ENCODE measurements around the gene POR.
"Not testable (repeated sequence)": the region's sequence is repeated elsewhere in the genome, so short reads cannot be mapped to it uniquely, and the experiment has no call there.

Gene POR

GRCh38 chr7:75887669-75888369 is 27.1 kb upstream of the POR start:
- DNase-seq: no peak

DNA sequence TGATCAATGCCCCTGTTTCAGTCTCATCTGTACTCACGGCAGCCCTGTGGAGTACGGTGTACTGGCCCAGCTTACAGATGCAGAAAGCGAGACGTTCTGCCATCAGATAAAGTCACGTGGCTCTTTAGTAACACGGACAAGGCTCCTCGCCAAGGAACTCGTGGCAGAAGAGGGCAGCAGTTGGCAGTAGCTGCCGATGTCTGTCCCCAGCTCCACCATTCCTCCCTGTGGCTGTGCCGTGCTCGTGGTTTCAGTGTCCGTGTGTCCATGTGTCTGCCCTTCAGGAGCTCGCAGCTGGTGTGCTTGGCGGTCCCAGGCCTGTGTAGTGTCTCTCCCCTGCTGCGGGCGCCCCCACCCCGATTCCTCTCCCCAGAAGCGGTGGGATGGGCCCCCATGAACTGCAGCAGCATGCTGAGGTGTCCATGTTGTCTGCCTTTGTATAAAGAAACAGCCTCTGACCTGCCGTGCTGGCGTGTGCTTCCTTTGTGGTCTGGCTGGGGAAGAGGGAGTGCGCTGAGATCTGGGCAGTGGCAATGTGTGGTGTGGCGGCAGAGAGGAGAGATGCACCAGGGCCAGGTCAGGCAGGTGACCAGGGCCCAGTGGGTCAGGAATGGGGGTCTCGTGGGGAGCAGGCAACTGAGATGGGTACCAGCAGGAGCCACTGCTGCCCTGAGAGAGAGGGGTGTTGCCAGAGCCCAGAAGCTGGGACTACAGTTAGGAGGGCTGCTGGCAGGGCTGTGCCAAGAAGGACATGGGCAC is 26.3 kb upstream of the POR start:
- no peak for DNase-seq

GRCh38 chr7:75889223-75889825 is 25.6 kb upstream of the POR start:
- no peak for DNase-seq

GRCh38 chr7:75889826-75890225 is 25.1 kb upstream of the POR start:
- no peak for DNase-seq

DNA sequence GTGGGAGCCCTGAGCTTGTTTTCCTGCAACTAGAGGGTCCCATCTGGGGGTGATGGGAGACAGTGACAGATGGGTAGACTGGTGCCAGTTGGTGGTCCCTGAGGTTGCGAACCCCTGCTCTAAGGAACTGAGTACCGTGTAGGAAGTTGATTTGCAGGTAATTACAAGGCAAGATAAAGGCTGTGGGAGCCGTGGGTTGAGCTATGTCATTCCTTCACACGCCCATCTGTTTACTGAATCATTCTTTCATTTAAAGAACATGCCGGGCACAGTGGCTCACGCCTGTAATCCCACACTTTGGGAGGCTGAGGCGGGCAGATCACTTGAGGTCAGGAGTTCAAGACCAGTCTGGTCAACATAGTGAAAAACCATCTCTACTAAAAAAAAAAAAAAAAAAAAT is 23.7 kb upstream of the POR start:
- not testable (repeated sequence) for DNase-seq

DNA sequence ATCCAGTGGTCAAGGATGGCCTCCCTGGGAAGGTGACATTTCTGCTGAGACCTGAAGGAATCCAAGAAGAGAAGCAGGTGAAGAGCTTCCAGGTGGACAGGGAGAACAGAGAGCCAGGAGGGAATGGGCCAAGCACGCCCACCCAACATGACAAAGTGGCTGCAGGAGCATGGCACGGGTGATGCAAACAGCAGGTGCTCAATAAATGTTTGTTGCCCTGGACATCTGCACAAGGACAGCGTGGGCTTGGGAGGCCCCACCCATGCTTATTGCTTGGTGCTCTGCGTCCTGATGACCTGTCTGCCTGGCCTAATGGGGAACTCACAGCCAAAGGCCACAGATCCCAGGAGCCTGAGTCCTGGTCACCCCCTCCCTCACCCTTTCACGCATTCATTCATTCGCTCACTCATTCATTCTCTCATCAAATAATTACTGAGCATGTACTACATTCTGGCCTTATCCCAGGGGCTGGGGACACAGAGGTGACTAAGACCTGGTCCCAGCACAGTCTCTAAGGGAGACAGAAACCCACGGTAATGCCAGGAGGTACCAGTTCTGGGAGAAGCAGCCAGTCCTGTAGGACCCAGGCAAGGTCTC is 23.0 kb upstream of the POR start:
- no peak for DNase-seq

DNA sequence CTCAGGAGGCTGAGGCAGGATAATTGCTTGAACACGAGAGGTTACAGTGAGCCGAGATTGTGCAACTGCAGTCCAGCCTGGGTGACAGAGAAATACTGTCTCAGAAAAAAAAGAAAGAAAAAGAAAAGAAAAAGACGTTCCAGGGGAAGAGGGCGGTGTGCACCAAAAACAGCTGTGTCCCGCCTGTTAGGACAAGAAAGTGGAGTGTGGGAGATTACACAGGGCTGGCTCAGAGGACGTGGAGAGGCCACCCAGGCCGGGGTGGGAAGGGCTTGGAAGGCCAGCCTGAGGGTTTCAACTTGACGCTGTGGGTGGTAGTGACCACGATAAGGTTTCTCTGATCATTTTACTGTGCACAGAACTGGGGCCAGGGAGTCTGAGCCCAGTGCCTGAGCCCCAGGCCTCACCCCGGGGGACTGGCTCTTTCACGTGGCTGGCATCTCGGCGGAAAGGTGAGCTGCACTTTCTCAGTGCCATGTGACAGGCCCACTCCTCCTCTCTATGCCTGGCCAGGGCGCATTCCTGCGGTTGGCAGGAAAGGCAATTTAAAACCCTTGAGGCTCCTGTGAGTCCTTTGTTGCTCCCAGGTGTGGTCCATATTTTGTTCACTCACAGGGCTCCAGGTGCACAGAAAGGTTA is 22.2 kb upstream of the POR start:
- no peak for DNase-seq

GRCh38 chr7:75896803-75897327 is 18.1 kb upstream of the POR start:
- DNase-seq: no peak

DNA sequence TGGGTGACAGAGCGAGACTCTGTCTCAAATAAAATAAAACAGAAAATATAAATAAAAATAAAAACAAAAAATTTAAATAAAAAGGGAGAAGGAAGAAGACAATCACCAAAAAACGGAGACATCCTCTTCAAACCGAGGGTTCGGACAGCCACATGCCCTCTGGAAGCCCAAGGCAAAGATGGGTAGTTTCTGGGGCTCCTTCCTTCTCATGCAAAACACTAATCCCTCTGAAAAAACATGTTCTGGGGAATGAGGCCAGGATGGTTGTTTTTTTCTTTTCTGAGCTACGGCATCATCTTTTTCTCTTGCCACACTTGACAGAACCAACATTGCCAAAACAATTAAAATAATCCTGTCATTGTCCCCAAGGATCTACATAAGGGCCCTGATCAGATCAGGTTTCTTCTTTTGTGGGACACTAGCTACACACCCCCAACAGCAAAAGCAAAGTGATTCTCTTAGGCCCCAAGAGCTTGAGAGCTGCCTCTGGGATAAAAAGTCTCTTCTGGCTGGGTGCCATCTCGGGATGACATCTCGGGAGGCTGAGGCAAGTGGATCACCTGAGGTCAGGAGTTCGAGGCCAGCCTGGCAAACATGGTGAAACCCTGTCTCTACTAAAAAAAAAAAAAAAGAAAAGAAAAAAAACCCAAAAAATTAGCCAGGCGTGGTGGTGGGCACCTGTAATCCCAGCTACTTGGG is 14.2 kb upstream of the POR start:
- DNase-seq: no peak

DNA sequence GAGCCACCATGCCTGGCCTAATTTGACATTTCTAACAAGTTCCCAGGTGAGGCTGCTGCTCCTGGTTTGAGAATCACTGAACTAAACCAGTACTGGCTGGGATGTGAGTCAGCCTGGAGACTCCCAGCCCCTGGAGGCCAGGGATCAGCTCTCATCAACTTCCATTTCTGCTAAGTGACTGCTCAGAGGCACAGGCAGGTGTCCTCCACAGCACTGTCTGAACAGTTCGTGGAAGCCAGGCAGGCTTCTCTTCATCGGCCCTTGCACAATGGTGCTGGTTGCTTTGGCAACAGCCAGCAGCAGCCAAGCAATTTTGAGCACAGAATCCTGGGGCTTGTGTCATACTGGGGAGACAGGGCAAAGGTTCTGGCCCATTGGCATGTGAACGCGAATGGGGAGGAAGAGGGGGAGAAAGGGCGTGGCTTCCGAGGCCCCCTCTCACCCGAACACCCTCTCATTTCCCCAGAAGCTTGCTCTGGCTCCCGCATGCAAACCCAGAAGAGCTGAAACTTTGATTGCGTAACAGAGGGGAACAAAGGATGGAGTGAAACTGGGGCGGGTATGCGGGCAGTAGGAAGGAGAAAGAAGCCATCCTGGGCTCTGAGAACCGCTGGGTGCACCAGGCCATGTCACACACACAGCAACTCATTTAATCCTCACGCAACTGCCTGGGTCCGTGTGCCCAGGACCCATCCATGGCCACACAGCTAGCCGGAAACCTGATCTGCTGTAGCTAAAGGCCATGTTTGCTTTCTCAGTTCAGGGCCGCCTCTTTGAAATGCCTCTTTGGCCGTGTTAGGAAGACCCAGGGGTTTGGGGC is 9.0 kb upstream of the POR start:
- no peak for DNase-seq

DNA sequence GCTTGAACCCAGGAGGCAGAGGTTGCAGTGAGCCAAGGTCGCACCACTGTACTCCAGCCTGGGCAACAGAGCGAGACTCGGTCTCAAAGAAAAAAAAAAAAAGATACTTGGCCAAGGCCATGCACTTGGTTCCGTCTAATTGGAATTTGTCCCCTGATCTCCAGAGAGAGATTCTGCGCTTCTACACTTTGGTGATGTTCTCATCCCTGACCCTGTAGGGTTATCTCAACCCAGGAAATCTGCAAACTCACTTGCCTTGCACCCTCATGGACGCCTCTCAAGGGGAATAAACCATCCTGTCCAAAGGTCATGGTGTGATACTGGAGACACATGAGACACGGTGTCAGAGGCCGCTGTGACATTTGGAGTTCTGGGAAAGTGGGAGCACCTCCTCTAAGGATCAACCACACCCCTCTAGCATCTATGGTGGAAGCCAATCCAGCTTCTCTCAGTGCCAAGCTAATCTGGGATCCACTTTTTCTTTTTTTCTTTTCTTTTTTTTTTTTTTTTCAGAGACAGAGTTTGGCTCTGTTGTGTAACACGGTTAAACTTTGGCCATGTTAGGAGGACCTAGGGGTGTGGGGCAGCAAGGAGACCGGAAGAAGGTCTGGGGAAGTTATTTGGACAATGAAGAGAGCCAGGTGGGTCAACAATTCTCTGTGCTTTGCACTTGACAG is 7.8 kb upstream of the POR start:
- DNase-seq: no peak

DNA sequence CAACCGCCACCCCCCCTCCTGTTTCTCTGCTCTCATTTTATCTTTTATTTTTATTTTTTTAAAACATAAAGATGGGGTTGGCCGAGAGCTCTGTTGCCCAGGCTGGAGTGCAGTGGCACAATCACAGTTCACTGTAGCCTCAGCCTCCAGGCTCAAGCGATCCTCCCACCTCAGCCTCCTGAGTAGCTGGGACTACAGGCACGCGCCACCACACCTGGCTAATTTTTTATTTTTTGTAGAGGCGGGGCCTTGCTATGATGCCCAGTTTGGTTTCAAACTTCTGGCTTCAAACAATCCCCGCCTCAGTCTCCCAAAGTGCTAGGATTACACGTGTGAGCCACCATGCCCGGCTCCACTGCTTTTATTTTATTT is 7.3 kb upstream of the POR start:
- not testable (repeated sequence) for DNase-seq

DNA sequence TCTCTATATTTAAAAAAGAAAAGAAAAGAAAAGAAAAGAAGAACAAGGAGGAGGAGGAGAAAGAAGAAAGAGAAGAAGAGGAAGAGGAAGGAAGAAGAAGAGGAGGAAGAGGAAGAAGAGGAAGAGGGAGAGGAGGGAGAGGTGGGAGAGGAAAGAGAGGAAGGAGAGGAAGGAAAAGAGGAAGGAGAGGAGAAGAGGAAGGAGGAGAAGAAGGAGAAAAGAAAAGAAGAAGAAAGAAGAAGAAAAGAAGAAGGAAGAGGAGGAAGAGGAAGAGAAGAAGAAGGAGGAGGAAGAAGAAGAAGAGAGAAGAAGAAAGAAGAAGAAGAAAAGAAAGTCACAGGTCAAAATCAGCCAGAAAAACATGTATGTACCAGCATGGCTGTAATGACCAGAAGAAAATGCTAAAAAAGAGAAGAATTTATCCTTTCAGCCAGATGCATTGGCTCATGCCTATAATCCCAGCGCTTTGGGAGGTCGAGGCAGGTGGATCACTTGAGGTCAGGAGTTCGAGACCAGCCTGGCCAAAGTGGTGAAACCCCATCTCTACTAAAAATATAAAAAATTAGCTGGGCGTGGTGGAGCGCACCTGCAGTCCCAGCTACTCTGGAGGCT is 5.3 kb upstream of the POR start:
- no peak for DNase-seq

- DNase-seq: not testable (repeated sequence)
Observed at GRCh38 chr7:75911186-75911585, 3.8 kb upstream of the POR start.

GRCh38 chr7:75913437-75913836 is 1.5 kb upstream of the POR start:
- DNase-seq: no peak

- DNase-seq: no peak
Observed at GRCh38 chr7:75914169-75914654, 743 bp upstream of the POR start.

DNA sequence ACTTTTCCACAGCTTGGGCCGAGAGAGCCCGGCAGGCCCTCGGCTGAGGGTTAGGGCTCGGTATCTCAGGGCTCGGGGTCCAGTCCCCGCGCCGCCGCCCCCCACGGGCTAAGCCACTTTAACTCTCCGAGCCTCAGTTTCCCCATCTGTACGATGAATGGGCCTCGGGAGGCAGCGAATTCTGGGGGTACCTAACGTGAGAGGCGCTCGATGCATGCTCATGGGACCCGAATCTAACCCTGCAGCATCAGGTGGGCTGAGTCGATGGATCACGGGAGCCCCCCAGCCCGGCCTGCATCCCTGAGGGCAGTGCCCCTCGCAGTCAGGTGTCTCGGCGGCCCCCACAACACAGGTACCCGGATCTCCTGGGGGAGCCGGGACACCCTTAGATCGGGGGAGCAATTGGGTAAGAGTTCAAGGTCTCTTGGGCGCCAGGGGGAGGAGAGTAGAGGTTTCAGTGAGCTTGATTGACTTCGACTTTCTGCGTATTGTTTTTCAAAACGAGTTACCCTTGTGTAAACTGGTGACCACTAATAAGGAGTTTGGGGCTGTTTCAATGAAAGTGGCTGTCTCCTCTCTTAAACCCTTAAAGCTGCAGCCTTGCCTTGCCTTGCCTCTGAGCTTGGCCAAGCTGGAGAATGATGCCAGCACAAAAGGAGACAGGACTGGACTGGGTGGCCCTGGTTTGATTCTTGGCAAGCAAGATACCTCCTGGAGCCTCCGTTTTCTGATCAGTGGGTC is 631 bp downstream of the POR start:
- no peak for DNase-seq

- no peak for DNase-seq
Observed at GRCh38 chr7:75916259-75916658, 1.3 kb downstream of the POR start.
